ENCODE measurements around the gene ASAP2.

ASAP2 gene

GRCh38 chr2:9226458-9227380, 20.1 kb downstream of the ASAP2 start:
- no peak for TF ChIP-seq CTCF (IDR thresholded peaks at IDR 0.05; ENCODE audit: borderline replicate concordance, insufficient read depth, low read depth, low read length)
- no peak overlapping the region for H3K4me3 ChIP-seq (ENCODE audit: low read depth, low read length)

GRCh38 chr2:9228088-9228751, 21.6 kb downstream of the ASAP2 start:
- no peak overlapping the region for H3K4me3 ChIP-seq (ENCODE audit: low read depth, low read length)
- no peak for TF ChIP-seq CTCF (IDR thresholded peaks at IDR 0.05; ENCODE audit: borderline replicate concordance, insufficient read depth, low read depth, low read length)

- no peak overlapping the region for H3K4me3 ChIP-seq (ENCODE audit: low read depth, low read length)
- no peak for TF ChIP-seq CTCF (IDR thresholded peaks at IDR 0.05; ENCODE audit: borderline replicate concordance, insufficient read depth, low read depth, low read length)
Observed at GRCh38 chr2:9228781-9229469, 22.3 kb downstream of the ASAP2 start.

- H3K4me3 ChIP-seq (ENCODE audit: low read depth, low read length): no peak overlapping the region
- TF ChIP-seq CTCF (IDR thresholded peaks at IDR 0.05; ENCODE audit: borderline replicate concordance, insufficient read depth, low read depth, low read length): no peak
Observed at GRCh38 chr2:9229470-9229820, 22.8 kb downstream of the ASAP2 start.

GRCh38 chr2:9230051-9230802, 23.6 kb downstream of the ASAP2 start:
- H3K4me3 ChIP-seq (ENCODE audit: low read depth, low read length): no peak overlapping the region
- no peak for TF ChIP-seq CTCF (IDR thresholded peaks at IDR 0.05; ENCODE audit: borderline replicate concordance, insufficient read depth, low read depth, low read length)

GRCh38 chr2:9230881-9231280, 24.3 kb downstream of the ASAP2 start:
- H3K4me3 ChIP-seq (ENCODE audit: low read depth, low read length): no peak overlapping the region
- TF ChIP-seq CTCF (IDR thresholded peaks at IDR 0.05; ENCODE audit: borderline replicate concordance, insufficient read depth, low read depth, low read length): no peak

Measured in GM12875 (cell line).